G401 (cell line): Measurements from ENCODE around the gene C16orf92. TPM values are rescaled to one million over a fixed set of nuclear protein-coding genes. Genes with fewer than 3 reads are reported as not detected.

Source experiments
- DNase-seq: peaks from one replicate; pipeline ENCODE4 v3.0.0-alpha.2; 2015; ENCODE audit warnings: low spot score
- in situ Hi-C: cut with HindIII; loops from 2 replicates; pipeline ENCODE4 v1.10.0; 2016; ENCODE audit warnings: low sequenced_read_pairs, mixed read lengths
- total RNA-seq: library from RNA; depleted of rRNA; stranded (reverse); fragments of >200 nt; shearing (Covaris generic); gene quantifications from 2 replicates; pipeline ENCODE4 v1.2.3, GENCODE V29; 2014

The C16orf92 gene
- total RNA-seq, 1 experiment from 2014 or later = not detected

- DNase-seq = no peak
- in situ Hi-C loops = no loop called here
Measured at GRCh38 chr16:30046588-30046987, 23.6 kb downstream of the C16orf92 start.

- DNase-seq = peak; percentile 40
- in situ Hi-C loops = no loop called here
Measured at GRCh38 chr16:30049871-30050270, 26.9 kb downstream of the C16orf92 start.

DNA sequence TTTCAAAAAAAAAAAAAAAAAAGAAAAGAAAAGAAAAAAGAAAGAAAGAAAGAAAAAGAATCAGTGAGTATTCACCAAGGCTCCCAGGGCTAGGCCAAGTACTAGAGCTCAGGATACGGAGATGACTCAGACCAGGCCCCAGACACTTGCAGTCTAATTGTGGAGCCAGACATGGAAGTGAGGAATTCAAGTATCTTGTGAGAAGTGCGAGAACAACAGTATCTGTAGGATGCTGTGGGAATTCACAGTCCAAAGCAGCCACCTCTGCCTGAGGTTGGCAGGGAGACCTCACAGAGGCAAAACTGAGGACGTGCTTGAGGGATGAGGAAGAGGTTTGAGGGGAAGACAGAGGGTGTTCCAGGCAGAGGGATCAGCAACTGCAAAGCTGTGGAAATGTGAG is 28.5 kb downstream of the C16orf92 start:
- DNase-seq = no peak
- in situ Hi-C loops = no loop called here

DNA sequence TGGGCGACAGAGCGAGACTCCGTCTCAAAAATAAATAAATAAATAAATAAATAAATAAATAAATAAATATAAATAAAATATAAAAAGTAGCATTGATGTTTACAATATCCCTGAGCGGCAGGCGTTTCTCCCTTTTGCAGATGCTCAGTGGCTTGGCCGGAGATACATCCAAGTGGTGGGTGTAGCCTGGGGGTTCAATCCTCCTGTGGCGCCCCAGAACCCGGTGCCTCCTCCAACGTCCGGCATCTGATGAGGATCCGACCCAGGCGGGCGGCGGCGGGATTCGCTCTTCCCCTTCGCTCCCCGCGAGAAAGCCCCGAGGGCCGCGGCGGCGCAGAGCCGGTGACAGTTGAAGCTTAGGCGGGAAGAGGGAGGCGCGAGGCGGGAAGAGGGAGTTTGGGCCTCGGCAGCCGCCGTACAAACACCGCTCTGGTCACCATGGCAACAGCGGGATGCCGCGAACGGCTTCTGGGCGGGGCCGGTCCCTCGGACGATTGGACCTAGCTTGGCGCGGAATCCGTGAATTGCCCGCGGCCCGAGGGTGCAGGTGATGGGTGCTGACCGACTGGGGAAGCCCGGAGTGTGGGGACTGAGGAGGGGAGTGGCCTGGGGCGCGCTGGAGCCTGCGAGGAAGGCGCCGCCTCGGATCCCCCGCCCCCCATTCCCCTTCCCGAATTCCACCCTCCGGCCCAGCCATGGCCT is 29.8 kb downstream of the C16orf92 start:
- peak; percentile 82 for DNase-seq
- in situ Hi-C loops = no loop called here

DNA sequence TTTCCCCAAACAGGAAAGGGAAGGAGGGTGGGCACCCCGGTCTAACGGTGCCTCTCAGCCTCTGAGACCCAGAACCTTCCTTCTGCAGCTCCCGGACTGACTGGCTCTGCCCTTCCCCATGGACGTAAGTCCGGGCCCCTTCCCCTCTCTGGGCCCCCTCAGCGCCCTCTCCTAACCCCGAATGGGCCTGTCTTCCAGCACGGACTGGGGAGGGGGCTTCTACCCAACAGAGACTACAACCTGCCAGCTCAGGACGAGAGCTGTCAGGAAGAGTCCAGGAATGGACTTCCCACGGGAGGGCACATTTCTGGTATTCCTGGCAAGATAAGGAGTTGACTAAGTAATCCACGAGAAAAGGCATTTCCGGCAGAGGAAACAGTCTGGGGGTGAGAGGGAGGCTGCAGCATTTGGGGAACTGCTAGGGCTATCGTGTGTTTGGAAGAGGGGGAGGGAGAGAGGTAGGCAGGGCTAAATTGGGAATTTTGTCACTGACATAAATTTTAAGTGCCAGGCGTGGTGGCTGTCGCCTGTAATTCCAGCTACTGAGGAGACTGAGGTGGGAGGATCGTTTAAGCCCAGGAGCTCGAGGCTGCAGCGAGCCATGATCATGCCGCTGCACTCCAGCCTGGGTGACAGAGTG is 30.5 kb downstream of the C16orf92 start:
- DNase-seq = no peak
- in situ Hi-C loops = no loop called here

DNA sequence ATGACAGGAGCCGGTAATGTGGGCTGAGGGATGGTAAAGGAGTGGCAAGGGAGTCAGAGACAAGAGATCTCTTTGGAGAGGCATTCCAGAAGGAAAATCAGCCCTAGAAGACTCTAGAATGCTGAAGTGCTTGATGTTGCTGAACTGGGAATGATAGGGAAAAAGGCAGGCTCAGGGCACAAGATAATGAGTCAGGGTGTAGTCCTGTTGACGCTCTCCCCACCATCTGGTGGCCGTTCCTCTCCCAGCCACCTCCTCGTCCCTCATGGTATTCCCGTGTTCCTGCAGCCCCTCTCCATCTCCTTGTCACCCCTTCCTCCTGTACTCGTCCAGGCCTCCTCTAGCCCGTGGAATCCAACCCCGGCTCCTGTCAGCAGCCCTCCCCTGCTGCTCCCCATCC is 31.5 kb downstream of the C16orf92 start:
- no peak for DNase-seq

DNA sequence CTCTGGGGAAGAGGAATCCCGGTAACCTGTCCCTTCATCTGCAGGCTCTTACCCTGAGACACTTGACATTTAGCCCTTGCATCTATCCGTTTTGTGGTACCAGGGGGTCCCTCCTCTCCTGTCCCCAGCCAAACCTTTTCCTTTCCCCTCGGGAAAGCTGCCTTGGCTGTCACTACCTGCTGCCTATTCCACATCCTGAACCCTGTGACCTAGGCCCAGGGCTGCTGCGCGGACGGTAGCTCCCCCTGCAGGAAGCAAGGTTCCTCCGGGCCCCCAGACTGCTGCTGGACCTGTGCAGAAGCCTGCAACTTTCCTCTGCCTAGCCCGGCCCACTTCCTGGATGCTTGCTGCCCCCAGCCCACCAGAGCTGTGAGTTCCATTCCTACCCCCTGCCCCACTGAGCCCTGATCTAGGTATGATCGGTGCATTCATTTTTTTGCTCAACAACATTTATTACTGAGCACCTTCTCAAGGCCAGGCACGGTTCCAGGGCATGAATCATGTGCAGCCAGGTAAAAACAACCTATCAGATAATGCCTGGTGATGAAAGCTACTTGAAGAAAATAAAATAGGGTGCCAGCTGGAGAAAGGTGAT is 32.1 kb downstream of the C16orf92 start:
- no peak for DNase-seq
- in situ Hi-C loops = no loop called here

More for the DNA sequence above, 31.5 kb downstream of the C16orf92 start:
- in situ Hi-C loops = no loop called here

GRCh38 chr16:30060346-30060745 is 37.3 kb downstream of the C16orf92 start:
- no peak for DNase-seq
- in situ Hi-C loops = no loop called here

DNA sequence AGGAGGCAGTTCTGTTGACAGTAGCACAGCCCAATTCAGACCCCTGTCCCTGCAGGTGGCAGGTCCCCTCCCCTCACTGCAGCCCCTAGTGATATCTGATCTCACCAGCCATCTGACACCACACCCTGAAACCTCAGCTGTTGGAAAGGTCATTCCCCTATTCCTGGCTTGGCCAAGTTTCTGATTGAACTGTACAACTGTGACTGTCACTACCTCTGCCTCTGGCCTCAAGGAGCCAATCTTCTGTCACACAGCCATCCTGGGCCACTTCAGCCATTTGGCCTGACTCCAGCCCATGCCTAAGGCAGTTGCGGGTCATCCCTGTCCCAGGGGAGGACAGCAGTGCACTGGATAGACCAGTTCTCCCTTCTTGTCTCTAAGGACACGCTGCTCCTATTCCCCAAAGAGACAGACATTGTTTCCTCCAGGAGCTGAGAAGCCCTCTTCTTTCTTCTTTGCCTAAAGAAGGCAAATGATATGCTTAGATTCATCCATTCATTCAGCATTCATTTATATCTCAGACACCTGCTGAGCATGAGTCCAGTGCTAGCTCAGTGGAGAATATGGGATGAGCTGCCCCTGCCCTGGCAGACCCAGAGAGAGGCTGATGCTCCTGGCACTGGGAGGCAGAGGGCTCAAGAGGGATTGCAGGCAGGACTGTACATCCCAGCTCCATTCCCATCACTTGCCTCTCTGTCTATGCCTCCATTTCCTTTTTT is 38.0 kb downstream of the C16orf92 start:
- DNase-seq = no peak
- in situ Hi-C loops = no loop called here

- in situ Hi-C loops = no loop called here
- DNase-seq = no peak
Measured at GRCh38 chr16:30063278-30063892, 40.4 kb downstream of the C16orf92 start.

GRCh38 chr16:30063893-30064728 is 41.1 kb downstream of the C16orf92 start:
- in situ Hi-C loops = no loop called here
- peak; percentile 87 for DNase-seq

DNA sequence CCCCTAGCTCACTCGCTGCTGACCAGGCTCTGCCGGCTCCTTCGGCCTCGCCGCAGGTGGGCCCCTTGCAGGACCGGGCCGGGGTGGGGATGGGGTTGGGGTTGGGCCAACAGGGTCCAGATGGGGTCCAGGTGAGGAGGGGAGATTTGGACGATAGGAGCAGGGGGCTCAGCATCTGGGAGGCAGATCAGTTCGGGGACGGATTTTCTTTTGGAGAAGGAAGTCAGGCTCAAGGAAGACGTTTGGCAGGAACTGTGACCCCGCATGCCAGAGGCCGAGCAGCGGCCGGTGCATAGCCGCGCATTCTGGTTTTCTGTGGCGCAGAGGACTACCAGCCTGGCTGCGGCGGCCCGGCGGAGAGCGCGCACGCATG is 41.7 kb downstream of the C16orf92 start:
- in situ Hi-C loops = no loop called here

DNA sequence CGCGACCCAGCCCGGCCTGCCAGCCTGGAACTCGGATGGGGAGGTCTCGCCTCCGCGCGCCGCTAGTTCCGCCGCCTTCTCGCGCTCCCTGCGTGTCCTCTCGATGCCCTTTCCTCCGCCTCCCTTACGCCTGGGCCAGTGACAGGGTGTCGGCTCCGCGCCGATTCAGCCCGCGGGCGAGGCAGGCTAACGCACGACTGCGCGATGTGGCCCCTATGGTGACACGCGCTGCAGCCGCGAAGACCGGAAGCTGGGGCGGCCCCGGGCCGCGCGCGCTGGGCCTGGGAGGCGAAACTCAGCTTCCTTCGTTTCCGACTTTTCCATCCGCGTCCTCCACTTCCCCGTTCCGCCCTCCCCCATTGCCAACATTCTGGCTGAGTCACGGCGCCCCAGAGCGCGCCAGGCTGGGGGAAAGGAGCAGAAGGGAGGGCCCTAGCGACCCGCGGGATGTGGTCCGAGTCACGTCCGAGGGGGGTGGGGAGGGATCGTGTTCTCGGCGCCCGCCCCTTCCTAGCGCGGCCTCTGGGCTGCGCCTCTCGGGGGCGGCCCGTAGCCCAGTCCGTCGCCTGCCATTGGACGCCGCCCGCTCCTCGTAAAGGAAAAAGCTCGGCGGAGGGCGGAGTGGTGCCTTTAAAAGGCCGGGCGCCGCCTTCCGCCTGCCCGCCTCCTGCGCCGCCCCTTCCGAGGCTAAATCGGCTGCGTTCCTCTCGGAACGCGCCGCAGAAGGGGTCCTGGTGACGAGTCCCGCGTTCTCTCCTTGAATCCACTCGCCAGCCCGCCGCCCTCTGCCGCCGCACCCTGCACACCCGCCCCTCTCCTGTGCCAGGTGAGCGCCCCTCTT is 42.3 kb downstream of the C16orf92 start, which contains the start of gene ALDOA:
ALDOA (plus strand) TSS at position 659 of the 841 bp plus-strand sequence. CDS start 1,138 bp downstream, outside the sequence.
- in situ Hi-C loops = no loop called here

More for the DNA sequence above, 41.7 kb downstream of the C16orf92 start:
- DNase-seq = no peak

DNA sequence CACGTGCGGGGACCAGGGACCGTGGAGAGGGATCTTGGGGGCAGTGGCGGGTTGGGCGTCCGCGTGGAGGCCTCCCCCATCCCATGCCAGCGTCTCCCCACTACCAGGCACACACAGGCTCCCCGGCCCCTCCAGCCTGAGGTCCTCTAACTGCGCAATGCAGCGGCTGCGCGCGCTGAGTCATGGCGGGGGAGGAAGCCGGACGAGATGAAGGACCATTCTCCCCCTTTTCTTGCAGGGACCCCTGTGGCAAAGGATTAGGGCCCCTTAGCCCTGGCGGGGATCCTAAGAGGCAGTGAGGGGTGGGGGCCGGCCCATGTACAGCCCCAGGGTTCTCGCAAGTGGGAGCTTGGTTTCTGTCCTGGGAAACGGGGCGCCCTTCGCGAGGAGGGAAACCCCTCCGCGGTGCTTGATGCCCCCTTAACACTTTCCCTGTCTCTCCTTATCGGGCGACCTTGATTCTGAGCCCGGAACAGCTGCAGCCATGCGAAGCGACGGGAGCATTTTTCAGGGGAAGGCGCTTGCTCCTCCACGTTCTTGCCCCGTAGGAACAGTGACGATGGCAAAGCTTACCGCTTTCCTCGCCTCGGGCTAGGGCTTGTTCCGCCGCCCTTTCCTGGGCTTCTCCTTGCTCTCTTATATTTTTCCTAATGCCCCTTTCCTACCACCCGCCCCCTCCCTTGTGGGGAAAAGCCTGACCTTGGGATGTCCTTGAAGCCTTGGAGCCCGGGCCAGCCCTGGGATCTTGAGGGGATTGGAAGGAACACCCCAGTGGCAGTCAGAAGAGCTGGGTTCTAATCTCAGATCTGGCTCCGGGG is 43.2 kb downstream of the C16orf92 start:
- DNase-seq = no peak
- in situ Hi-C loops = no loop called here

More for the DNA sequence above, 42.3 kb downstream of the C16orf92 start, which contains the start of gene ALDOA:
- peak; percentile 98 for DNase-seq

GRCh38 chr16:30066761-30067583 is 44.0 kb downstream of the C16orf92 start:
- in situ Hi-C loops = no loop called here
- DNase-seq = no peak

DNA sequence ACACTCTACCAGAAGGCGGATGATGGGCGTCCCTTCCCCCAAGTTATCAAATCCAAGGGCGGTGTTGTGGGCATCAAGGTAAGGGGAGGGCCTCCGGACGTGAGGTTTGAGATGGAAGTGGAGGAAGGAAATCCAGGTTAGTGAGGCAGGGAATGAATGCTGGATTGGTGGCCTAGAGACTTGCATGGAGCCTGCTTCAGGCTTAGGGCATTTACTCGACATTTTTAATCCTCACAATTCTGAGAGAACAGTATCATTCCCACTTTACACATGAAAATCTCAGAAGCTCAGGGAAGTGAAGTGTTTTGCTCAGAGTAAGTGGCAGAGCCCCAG is 44.6 kb downstream of the C16orf92 start:
- in situ Hi-C loops = no loop called here
- no peak for DNase-seq
